Pancreas (tissue), 10 donors: ENCODE data around the gene UBE2F. TPM values are rescaled to one million over a fixed set of nuclear protein-coding genes. Genes with fewer than 3 reads are reported as not detected.

Source experiments
- ATAC-seq, 4 donors: fragments of 200-7000 bp; cut with Tn5 transposase; one replicate each; pipeline versions ENCODE4 v1.8.0 to v1.9.1; 2020; ENCODE audit warnings: mild to moderate bottlenecking in 4 of 4, moderate library complexity in 4 of 4
- DNase-seq, 6 donors: peaks; one replicate each; pipeline ENCODE4 v3.0.0-alpha.2; 2020
- FAIRE-seq: peaks from 2 replicates; lab custom pipeline; 2012; peaks lifted over from hg19 to GRCh38; lab: Jason Lieb, UNC
- H3K27ac ChIP-seq, 4 donors: fragments of 200-600 bp; sonication (generic); 1 replicate in 3 of 4; 2 replicates in 1 of 4; pipeline versions ENCODE4 v1.5.0 to v1.8.0; 2020
- H3K27me3 ChIP-seq, 4 donors: fragments of 200-600 bp; one replicate each; pipeline ENCODE4 v1.8.0; 2021
- H3K36me3 ChIP-seq, 3 donors: fragments of 200-600 bp; sonication (generic) in 1 of 3; one replicate each; pipeline versions ENCODE4 v1.5.0 to v1.8.0; 2020 to 2021
- H3K4me1 ChIP-seq, 3 donors: fragments of 200-600 bp; one replicate each; pipeline ENCODE4 v1.8.0; 2021
- H3K4me3 ChIP-seq, 4 donors: fragments of 200-600 bp; sonication (generic) in 2 of 4; one replicate each; pipeline versions ENCODE4 v1.5.0 to v1.8.0; 2020 to 2021
- H3K9me3 ChIP-seq, 4 donors: fragments of 200-600 bp; one replicate each; pipeline ENCODE4 v1.8.0; 2021
- CTCF ChIP-seq, 4 donors: fragments of 200-600 bp; sonication (generic) in 3 of 4; IDR thresholded peaks; one replicate each; pipeline versions ENCODE4 v1.5.0 to v1.8.0; 2021; ENCODE audit warnings: antibody characterized with exemption in 4 of 4
- WGBS, 2 donors: extraction: QIAGEN DNeasy Blood & Tissue Kit; methylation state at CpG; one replicate each; pipeline ENCODE4 v1.1.7; 2013; 5-methylcytosine and 5-hydroxymethylcytosine counted together
- intact Hi-C, 3 donors: fragments of 100-400 bp; cut with DNase I; formaldehyde crosslinking; loops; one replicate each; pipeline versions ENCODE4 v1.11.1 to v1.14.2; 2022
- polyA plus RNA-seq, 2 donors: library from polyadenylated mRNA; stranded (reverse); fragments of 200-250 nt; gene quantifications; one replicate each; pipeline ENCODE4 v1.2.3, GENCODE V29; 2013
- total RNA-seq, 6 donors: library from RNA; stranded (reverse); fragmentation: NEBNext Ultra II Directional in 4 of 6; extraction: Animal tissue kit (Norgen Biotek cat#: 25700) in 4 of 6; gene quantifications; one replicate each; pipeline versions ENCODE4 v1.2.1 to v1.2.4, GENCODE V29; 2021 to 2023
- donor health status: healthy with polysubstance abuse.
- donor health status: DM: no; HTN: no; CAD: no; lungs with moderate emphysema.
- donor health status: DM: no; HTN: no; CAD: no.
- donor health status: control.
- donor health status: control.
- donor health status: Bipolar disorder and iron deficiency.
- donor health status: DM: yes; HTN: yes; CAD: no.
- donor health status: DM: no; HTN: no; CAD: no.
- donor health status: DM: no; HTN: no; CAD: no.
- donor health status: DM: yes; HTN: yes; CAD: no.

UBE2F gene
- total and polyA plus RNA-seq, 8 donors, result 32.4 to 51.7 (median 40.4) TPM

DNA sequence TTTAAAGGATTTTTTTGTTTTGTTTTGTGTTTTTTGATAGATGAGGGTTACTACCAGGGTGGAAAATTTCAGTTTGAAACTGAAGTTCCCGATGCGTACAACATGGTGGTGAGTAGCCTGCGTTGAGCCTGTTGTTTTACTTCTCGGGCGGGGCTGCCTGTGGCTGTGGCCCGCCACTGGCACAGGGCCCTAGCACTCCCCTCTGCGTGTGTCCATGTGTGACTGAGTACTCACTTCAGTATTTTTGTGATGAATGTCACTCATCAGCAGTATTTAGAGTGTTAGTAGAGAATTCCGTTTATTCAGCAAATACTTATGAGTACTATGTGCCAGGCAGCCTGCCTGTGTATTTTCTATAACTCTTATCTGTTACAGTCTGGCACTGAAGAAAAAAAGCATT, 49.7 kb downstream of the UBE2F start:
- 85% methylated on average over 8 of the region's 8 CpGs for whole genome bisulfite sequencing, 2 donors
- H3K9me3 ChIP-seq, result no peaks in the 10 kb centered on the region
- intact Hi-C loops, result no loop called here
- no peaks in the 10 kb centered on the region for H3K27me3 ChIP-seq
- FAIRE-seq (no peak), DNase-seq (no peak), ATAC-seq (no peak)
- H3K27ac ChIP-seq, result no peak overlapping the region
- H3K36me3 ChIP-seq, result peaks cover 0 to 15% (median 0%) of the 10 kb centered on the region in 3 donors
- no peaks in the 10 kb centered on the region for H3K4me1 ChIP-seq
- TF ChIP-seq CTCF (IDR thresholded peaks at IDR 0.05), result no peak
- H3K4me3 ChIP-seq, result no peak overlapping the region

- no peaks in the 10 kb centered on the region for H3K27me3 ChIP-seq
- 96 to 97% methylated on average over 2 of the region's 2 CpGs for WGBS, 2 donors
- H3K4me1 ChIP-seq, result no peaks in the 10 kb centered on the region
- H3K36me3 ChIP-seq, result peaks cover 0 to 15% (median 0%) of the 10 kb centered on the region in 3 donors
- FAIRE-seq (no peak), ATAC-seq (no peak), DNase-seq (no peak)
- H3K9me3 ChIP-seq, result no peaks in the 10 kb centered on the region
- TF ChIP-seq CTCF (IDR thresholded peaks at IDR 0.05), result no peak
- H3K27ac ChIP-seq, result no peak overlapping the region
- H3K4me3 ChIP-seq, result no peak overlapping the region
- intact Hi-C loops, result no loop called here
These were observed 53.1 kb downstream of the UBE2F start for GRCh38 chr2:238019962-238020361.

- ATAC-seq, result no peak
- Histone ChIP-seq H3K36me3 (peaks cover 0 to 15% (median 0%) of the 10 kb centered on the region in 3 donors), H3K27me3 (no peaks in the 10 kb centered on the region), H3K4me3 (no peak overlapping the region), H3K27ac (no peak overlapping the region), H3K9me3 (no peaks in the 10 kb centered on the region), H3K4me1 (no peaks in the 10 kb centered on the region)
- no peak for TF ChIP-seq CTCF (IDR thresholded peaks at IDR 0.05)
- no peak for FAIRE-seq
- WGBS, 2 donors, result 88 to 93% methylated on average over 9 of the region's 9 CpGs
- DNase-seq, result no peak
- intact Hi-C loops, result no loop called here
These were observed 54.0 kb downstream of the UBE2F start for GRCh38 chr2:238020816-238021215.

DNA sequence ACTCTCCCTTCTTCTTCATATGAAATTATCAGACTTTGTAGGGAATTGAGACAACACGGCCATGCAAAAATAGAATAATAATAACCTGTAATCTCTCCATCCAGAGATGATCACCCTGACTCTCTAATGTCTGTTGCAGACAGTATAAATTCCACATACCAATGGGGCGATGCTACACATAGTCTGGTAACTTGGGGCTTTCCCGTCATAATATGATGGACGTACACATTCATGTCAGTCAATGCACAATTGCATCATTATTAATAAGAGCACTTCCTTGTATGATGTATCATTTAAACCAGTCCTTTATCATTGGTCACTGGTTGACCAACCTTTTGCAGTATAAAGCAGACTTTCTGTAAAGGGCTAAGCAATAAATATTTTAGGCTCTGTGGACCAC, 54.5 kb downstream of the UBE2F start:
- no peak overlapping the region for H3K27ac ChIP-seq
- FAIRE-seq, result no peak
- H3K27me3 ChIP-seq, result no peaks in the 10 kb centered on the region
- peaks cover 0 to 15% (median 0%) of the 10 kb centered on the region in 3 donors for H3K36me3 ChIP-seq
- intact Hi-C loops, result no loop called here
- ATAC-seq, result peak in 1 of 4 donors; percentile 20
- no peak for DNase-seq
- WGBS, 2 donors, result 89 to 91% methylated on average over 4 of the region's 4 CpGs
- no peaks in the 10 kb centered on the region for H3K9me3 ChIP-seq
- H3K4me3 ChIP-seq, result no peak overlapping the region
- no peak for TF ChIP-seq CTCF (IDR thresholded peaks at IDR 0.05)
- no peaks in the 10 kb centered on the region for H3K4me1 ChIP-seq

DNA sequence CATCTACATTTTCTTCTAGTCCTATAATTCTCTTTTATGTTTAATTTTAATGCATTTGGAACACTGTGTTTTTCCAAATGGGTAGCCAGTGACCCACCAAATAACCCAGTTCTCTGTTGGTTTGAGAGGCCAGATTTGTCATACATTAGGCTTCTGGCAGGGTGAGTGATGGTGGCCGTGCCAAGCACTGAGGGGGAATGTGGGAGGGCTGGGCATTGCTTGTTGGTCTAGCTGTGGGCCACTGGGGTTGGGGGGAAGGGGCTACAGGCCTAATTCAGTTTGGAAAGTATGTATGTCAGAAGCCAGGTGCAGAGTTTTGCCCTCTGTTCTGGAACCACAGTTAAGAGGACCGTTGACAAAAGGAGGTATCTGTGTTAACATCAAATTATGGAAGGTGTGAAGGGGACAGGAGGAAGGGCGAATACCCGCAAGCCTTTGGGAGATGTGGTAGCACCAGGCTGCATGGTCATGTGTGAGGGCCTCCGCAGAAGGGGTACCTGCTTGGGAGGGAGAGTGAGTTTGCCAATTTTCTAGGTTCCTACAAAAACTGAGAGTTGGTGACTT, 55.9 kb downstream of the UBE2F start:
- ATAC-seq (no peak), FAIRE-seq (no peak), DNase-seq (no peak)
- no peak for TF ChIP-seq CTCF (IDR thresholded peaks at IDR 0.05)
- Histone ChIP-seq H3K4me1 (no peaks in the 10 kb centered on the region), H3K36me3 (peaks cover 0 to 13% (median 0%) of the 10 kb centered on the region in 3 donors), H3K9me3 (no peaks in the 10 kb centered on the region), H3K27ac (no peak overlapping the region), H3K27me3 (no peaks in the 10 kb centered on the region), H3K4me3 (no peak overlapping the region)
- WGBS, 2 donors, result 90 to 91% methylated on average over 5 of the region's 5 CpGs
- intact Hi-C loops, result no loop called here
